Activated naive CD4-positive, alpha-beta T cell treated with anti-CD3 and anti-CD28 coated beads, Interleukin-2, amount 50 U/mL, for 72 hours (primary cell): Measurements from ENCODE around the gene PIM2. TPM values are rescaled to one million over a fixed set of nuclear protein-coding genes. Genes with fewer than 3 reads are reported as not detected.
A peak's percentile ranks its signal among the peaks of the same experiment; 100 is the strongest.

Experiments used
- ATAC-seq, 2 donors: fragments of 150-1000 bp; cut with Tn5 transposase; 2 replicates each; pipeline ENCODE4 v1.10.0; 2021; ENCODE audit warnings: mild to moderate bottlenecking in 2 of 2, moderate library complexity in 2 of 2
- DNase-seq, 2 donors: peaks; one replicate each; pipeline ENCODE4 v3.0.0; 2021 to 2022; ENCODE audit warnings: low spot score in 2 of 2
- H3K27ac Mint-ChIP-seq, 2 donors: one replicate each; pipeline ENCODE4 v1.8.0; 2022; ENCODE audit warnings: mild to moderate bottlenecking in 2 of 2, mixed read lengths in 2 of 2
- H3K36me3 Mint-ChIP-seq, 2 donors: one replicate each; pipeline ENCODE4 v1.8.0; 2022; ENCODE audit warnings: mixed read lengths in 2 of 2
- H3K9me3 Mint-ChIP-seq, 2 donors: one replicate each; pipeline ENCODE4 v1.8.0; 2022; ENCODE audit warnings: mixed read lengths in 2 of 2
- total RNA-seq, 2 donors: library from RNA; stranded (reverse); gene quantifications; one replicate each; pipeline ENCODE4 v1.2.3, GENCODE V29; 2022

The PIM2 gene
- 100 to 1,000 TPM; 264 to 357 TPM for total RNA-seq

GRCh38 chrX:48918643-48919340, at the start of gene PIM2:
Gene PIM2 (minus strand): TSS chrX:48919024. CDS start chrX:48918834, 190 bp downstream.
- H3K27ac Mint-ChIP-seq, result peak within 1 kb of the TSS; percentile 99

GRCh38 chrX:48968377-48968776, 49.6 kb upstream of the PIM2 start:
- Mint-ChIP-seq H3K9me3 (no peaks in the 10 kb centered on the region), H3K36me3 (no peaks in the 10 kb centered on the region), H3K27ac (no peak overlapping the region)
- no peak for DNase-seq
- ATAC-seq, result no peak

More at GRCh38 chrX:48918643-48919340, at the start of gene PIM2:
- DNase-seq (peak; percentile 84 to 92), ATAC-seq (peak; percentile 68 to 80)
- no peaks in the 10 kb centered on the region for H3K9me3 Mint-ChIP-seq
- peaks cover 54 to 55% of the 10 kb centered on the region in 2 donors for H3K36me3 Mint-ChIP-seq

GRCh38 chrX:48966796-48967579, 48.2 kb upstream of the PIM2 start:
- H3K9me3 Mint-ChIP-seq, result no peaks in the 10 kb centered on the region
- DNase-seq (no peak), ATAC-seq (no peak)
- H3K36me3 Mint-ChIP-seq, result no peaks in the 10 kb centered on the region
- H3K27ac Mint-ChIP-seq, result no peak overlapping the region

GRCh38 chrX:48965959-48966358, 47.1 kb upstream of the PIM2 start:
- no peak for DNase-seq
- no peaks in the 10 kb centered on the region for H3K36me3 Mint-ChIP-seq
- H3K9me3 Mint-ChIP-seq, result no peaks in the 10 kb centered on the region
- no peak for ATAC-seq
- no peak overlapping the region for H3K27ac Mint-ChIP-seq

- no peak for DNase-seq
- no peak for ATAC-seq
- Mint-ChIP-seq H3K27ac (peak overlapping the region; percentile 84 to 98), H3K9me3 (no peaks in the 10 kb centered on the region), H3K36me3 (peaks cover 0 to 3% of the 10 kb centered on the region in 2 donors)
These were observed 42.8 kb upstream of the PIM2 start for GRCh38 chrX:48961585-48962091.

GRCh38 chrX:48960291-48960690, 41.5 kb upstream of the PIM2 start:
- ATAC-seq, result no peak
- H3K36me3 Mint-ChIP-seq, result peaks cover 0 to 12% of the 10 kb centered on the region in 2 donors
- peak overlapping the region; percentile 75 to 98 for H3K27ac Mint-ChIP-seq
- no peak for DNase-seq
- H3K9me3 Mint-ChIP-seq, result no peaks in the 10 kb centered on the region

GRCh38 chrX:48958635-48959094, 39.8 kb upstream of the PIM2 start:
- Mint-ChIP-seq H3K36me3 (peaks cover 0 to 17% of the 10 kb centered on the region in 2 donors), H3K27ac (peak overlapping the region; percentile 98 to 100), H3K9me3 (no peaks in the 10 kb centered on the region)
- DNase-seq (no peak), ATAC-seq (peak in 1 of 2 donors; percentile 15)

GRCh38 chrX:48957827-48958634, 39.2 kb upstream of the PIM2 start:
- H3K36me3 Mint-ChIP-seq, result peaks cover 0 to 17% of the 10 kb centered on the region in 2 donors
- H3K9me3 Mint-ChIP-seq, result no peaks in the 10 kb centered on the region
- DNase-seq, result peak; percentile 89 to 95
- peak; percentile 90 for ATAC-seq
- H3K27ac Mint-ChIP-seq, result peak overlapping the region; percentile 98 to 100

- peaks cover 0 to 17% of the 10 kb centered on the region in 2 donors for H3K36me3 Mint-ChIP-seq
- peak within 1 kb of the TSS; percentile 98 to 100 for H3K27ac Mint-ChIP-seq
- no peaks in the 10 kb centered on the region for H3K9me3 Mint-ChIP-seq
- ATAC-seq, result peak; percentile 15 to 67
- DNase-seq, result peak; percentile 62
These were observed 38.6 kb upstream of the PIM2 start, which contains the start of gene OTUD5 for GRCh38 chrX:48957477-48957826. Gene OTUD5 (minus strand): TSS chrX:48957607. CDS start chrX:48957570, 37 bp downstream.

- H3K27ac Mint-ChIP-seq, result peak overlapping the region; percentile 91 to 98
- DNase-seq (peak in 1 of 2 donors; percentile 81), ATAC-seq (peak in 1 of 2 donors; percentile 40)
- no peaks in the 10 kb centered on the region for H3K9me3 Mint-ChIP-seq
- peaks cover 0 to 17% of the 10 kb centered on the region in 2 donors for H3K36me3 Mint-ChIP-seq
These were observed 38.0 kb upstream of the PIM2 start for GRCh38 chrX:48956728-48957414.

- ATAC-seq (no peak), DNase-seq (no peak)
- Mint-ChIP-seq H3K36me3 (peaks cover 0 to 7% of the 10 kb centered on the region in 2 donors), H3K27ac (no peak overlapping the region), H3K9me3 (no peaks in the 10 kb centered on the region)
These were observed 29.8 kb upstream of the PIM2 start for GRCh38 chrX:48948589-48948988.

- Mint-ChIP-seq H3K27ac (peak overlapping the region in 1 of 2 donors; percentile 64), H3K9me3 (no peaks in the 10 kb centered on the region), H3K36me3 (peaks cover 14 to 26% of the 10 kb centered on the region in 2 donors)
- peak in 1 of 2 donors; percentile 63 for ATAC-seq
- no peak for DNase-seq
These were observed 26.9 kb upstream of the PIM2 start for GRCh38 chrX:48945517-48946348.

GRCh38 chrX:48942895-48943294, 24.1 kb upstream of the PIM2 start:
- Mint-ChIP-seq H3K27ac (peak overlapping the region; percentile 87 to 96), H3K36me3 (peaks cover 14 to 35% of the 10 kb centered on the region in 2 donors), H3K9me3 (no peaks in the 10 kb centered on the region)
- ATAC-seq, result peak in 1 of 2 donors; percentile 17
- no peak for DNase-seq

- Mint-ChIP-seq H3K36me3 (peaks cover 14 to 41% of the 10 kb centered on the region in 2 donors), H3K9me3 (no peaks in the 10 kb centered on the region)
These were observed 21.7 kb upstream of the PIM2 start for GRCh38 chrX:48940404-48940955.

More at GRCh38 chrX:48940404-48940955, 21.7 kb upstream of the PIM2 start:
- DNase-seq, result no peak
- ATAC-seq, result no peak
- H3K27ac Mint-ChIP-seq, result peak overlapping the region; percentile 90 to 97
